Breast epithelium (tissue), 4 donors: ENCODE data around the gene EMILIN3. TPM values are rescaled to one million over a fixed set of nuclear protein-coding genes. Genes with fewer than 3 reads are reported as not detected.

ENCODE experiments used
- DNase-seq, 2 donors: peaks; one replicate each; pipeline ENCODE4 v3.0.0-alpha.2; 2019; ENCODE audit warnings: low spot score in 2 of 2
- H3K27ac ChIP-seq, 2 donors: fragments of 200-600 bp; sonication (generic) in 1 of 2; one replicate each; pipeline ENCODE4 v1.5.1; 2016 to 2019; ENCODE audit warnings: mild to moderate bottlenecking in 1 of 2
- H3K27me3 ChIP-seq, 2 donors: fragments of 200-600 bp; sonication (generic) in 1 of 2; one replicate each; pipeline versions ENCODE4 v1.5.1 to v1.6.0; 2017 to 2019; ENCODE audit warnings: control low read depth in 1 of 2, mild to moderate bottlenecking in 1 of 2
- H3K36me3 ChIP-seq: fragments of 200-600 bp; one replicate; pipeline ENCODE4 v1.5.1; 2019
- H3K4me1 ChIP-seq, 2 donors: fragments of 200-600 bp; sonication (generic); one replicate each; pipeline ENCODE4 v1.5.1; 2016 to 2019; ENCODE audit warnings: control low read depth in 1 of 2
- H3K4me3 ChIP-seq, 3 donors: fragments of 200-600 bp; sonication (generic); 1 replicate in 2 of 3; 2 replicates in 1 of 3; pipeline ENCODE4 v1.5.1; 2016 to 2019; ENCODE audit warnings: mild to moderate bottlenecking in 3 of 3, moderate library complexity in 2 of 3
- H3K9me3 ChIP-seq, 2 donors: fragments of 200-600 bp; sonication (generic) in 1 of 2; one replicate each; pipeline ENCODE4 v1.5.1; 2016 to 2019; ENCODE audit warnings: control low read depth in 1 of 2
- CTCF ChIP-seq, 3 donors: fragments of 450-650 bp; IDR thresholded peaks; one replicate each; pipeline ENCODE4 v1.5.1; 2016 to 2017; ENCODE audit warnings: antibody characterized with exemption in 3 of 3, mild to moderate bottlenecking in 3 of 3, moderate library complexity in 3 of 3
- POLR2A ChIP-seq: fragments of 450-650 bp; IDR thresholded peaks from one replicate; pipeline ENCODE4 v1.6.1; 2016; ENCODE audit warnings: antibody characterized with exemption, mild to moderate bottlenecking, moderate library complexity
- POLR2AphosphoS5 ChIP-seq, 3 donors: sonication (generic); formaldehyde crosslinking; IDR thresholded peaks; one replicate each; pipeline ENCODE4 v1.6.1; 2017; ENCODE audit warnings: antibody characterized with exemption in 3 of 3
- intact Hi-C: fragments of 100-400 bp; cut with DNase I; formaldehyde crosslinking; loops from one replicate; pipeline ENCODE4 v1.15.1; 2023; ENCODE audit warnings: low total_unique reads
- total RNA-seq, 3 donors: library from RNA; depleted of rRNA; stranded (reverse); fragments of >200 nt; gene quantifications; one replicate each; pipeline ENCODE4 v1.1.0, GENCODE V29; 2016

The EMILIN3 gene
- total RNA-seq, 3 donors from 2014 or later, result 0.32 to 7.5 (median 1.3) TPM

- Histone ChIP-seq H3K9me3 (no peaks in the 10 kb centered on the region), H3K27me3 (peaks cover 3 to 22% of the 10 kb centered on the region in 2 donors), H3K4me1 (no peaks in the 10 kb centered on the region), H3K4me3 (no peak overlapping the region), H3K36me3 (no peaks in the 10 kb centered on the region), H3K27ac (no peak overlapping the region)
- TF ChIP-seq CTCF (IDR thresholded peaks at IDR 0.05) (no peak), POLR2AphosphoS5 (IDR thresholded peaks at IDR 0.05) (no peak), POLR2A (no peak)
- no peak for DNase-seq
- intact Hi-C loops, result no loop called here
Observed at GRCh38 chr20:41362748-41363140, 3.9 kb downstream of the EMILIN3 start.

GRCh38 chr20:41361757-41362747 lies 4.6 kb downstream of the EMILIN3 start:
- Histone ChIP-seq H3K4me1 (no peaks in the 10 kb centered on the region), H3K36me3 (no peaks in the 10 kb centered on the region), H3K9me3 (no peaks in the 10 kb centered on the region), H3K27me3 (peaks cover 3 to 17% of the 10 kb centered on the region in 2 donors), H3K27ac (no peak overlapping the region), H3K4me3 (no peak overlapping the region)
- intact Hi-C loops, result no loop called here
- TF ChIP-seq CTCF (IDR thresholded peaks at IDR 0.05) (no peak), POLR2AphosphoS5 (IDR thresholded peaks at IDR 0.05) (no peak), POLR2A (no peak)
- DNase-seq, result no peak

GRCh38 chr20:41360831-41361756 lies 5.5 kb downstream of the EMILIN3 start:
- intact Hi-C loops, result no loop called here
- H3K36me3 ChIP-seq, result no peaks in the 10 kb centered on the region
- TF ChIP-seq CTCF (IDR thresholded peaks at IDR 0.05) (no peak), POLR2AphosphoS5 (IDR thresholded peaks at IDR 0.05) (no peak), POLR2A (no peak)

GRCh38 chr20:41359541-41360011 lies 7.0 kb downstream of the EMILIN3 start:
- Histone ChIP-seq H3K27me3 (peaks cover 0 to 1% of the 10 kb centered on the region in 2 donors), H3K27ac (peak overlapping the region in 1 of 2 donors; percentile 72), H3K4me3 (no peak overlapping the region), H3K4me1 (no peaks in the 10 kb centered on the region), H3K9me3 (no peaks in the 10 kb centered on the region), H3K36me3 (no peaks in the 10 kb centered on the region)
- intact Hi-C loops, result no loop called here
- DNase-seq, result peak in 1 of 2 donors; percentile 87
- peak in 1 of 3 donors; percentile 14 for TF ChIP-seq CTCF (IDR thresholded peaks at IDR 0.05)
- TF ChIP-seq POLR2A, result no peak

More at GRCh38 chr20:41360831-41361756, 5.5 kb downstream of the EMILIN3 start:
- Histone ChIP-seq H3K27me3 (peaks cover 0 to 12% of the 10 kb centered on the region in 2 donors), H3K4me3 (no peak overlapping the region), H3K9me3 (no peaks in the 10 kb centered on the region), H3K4me1 (no peaks in the 10 kb centered on the region), H3K27ac (peak overlapping the region in 1 of 2 donors; percentile 72)
- DNase-seq, result no peak
